ENCODE data around the gene THAP7.

DNA sequence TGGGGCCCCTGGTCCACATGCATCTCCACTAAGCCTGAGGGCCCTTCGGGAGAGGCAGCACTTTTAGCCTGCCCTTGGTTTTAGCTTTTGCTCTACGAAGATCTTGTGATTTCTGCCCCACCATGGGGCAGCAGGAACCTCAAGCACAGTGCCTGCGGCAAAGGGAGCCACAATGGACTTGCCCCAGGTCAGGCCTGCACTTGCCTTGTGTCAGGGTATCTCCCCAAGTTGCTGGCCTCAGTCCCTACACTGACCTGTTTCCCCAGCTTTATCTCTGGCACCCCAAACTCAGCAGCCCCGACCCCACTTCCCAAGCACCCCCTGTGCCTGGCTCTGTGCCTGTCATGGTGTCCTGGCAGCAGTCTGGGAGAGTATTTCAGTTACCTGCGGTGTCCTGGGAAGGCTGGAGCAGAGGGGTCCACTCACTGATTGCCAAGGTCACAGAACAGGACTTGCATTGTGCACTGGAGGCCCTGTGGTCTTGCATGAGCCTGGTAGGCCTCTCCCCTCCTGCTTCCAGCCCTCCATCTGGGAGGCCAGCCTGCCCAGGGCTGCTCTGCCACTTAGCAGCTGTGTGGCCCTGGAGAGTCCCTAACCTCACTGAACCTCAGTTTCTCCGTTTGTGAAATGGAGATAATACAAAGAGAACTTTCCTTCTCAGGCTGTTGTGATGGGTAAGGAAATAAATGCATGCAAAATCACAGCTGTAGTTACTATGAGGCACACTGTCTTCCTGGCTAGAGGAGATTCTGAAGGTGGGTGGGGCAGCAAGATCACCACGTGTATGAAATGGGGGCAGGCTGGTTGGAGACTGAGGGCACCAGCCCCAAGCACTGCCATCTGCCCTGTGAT is 38.5 kb downstream of the THAP7 start:
- TF ChIP-seq POLR2AphosphoS5 (IDR thresholded peaks at IDR 0.05; ENCODE audit: low read depth) (no peak), CTCF (conservative IDR thresholded peaks at IDR 0.05; ENCODE audit: low read depth in 2 of 2) (no peak)
